H9 (cell line): ENCODE data around the gene C11orf21. TPM values are rescaled to one million over a fixed set of nuclear protein-coding genes. Genes with fewer than 3 reads are reported as not detected.
A peak's percentile ranks its signal among the peaks of the same experiment; 100 is the strongest.

Experiments
- DNase-seq: peaks from one replicate; pipeline ENCODE4 v3.0.0-alpha.2; 2017
- H2AFZ ChIP-seq: one replicate; pipeline ENCODE4 v1.6.1; 2013; ENCODE audit warnings: mild to moderate bottlenecking, low read length, control low read depth, moderate library complexity
- H2AK5ac ChIP-seq: 2 replicates; pipeline ENCODE4 v1.6.1; 2013; ENCODE audit warnings: low read length, control low read depth, mixed read lengths; ENCODE audit not compliant: insufficient read length
- H2BK120ac ChIP-seq: one replicate; pipeline ENCODE4 v1.6.1; 2013; ENCODE audit warnings: low read depth, mild to moderate bottlenecking, low read length, control low read depth, inconsistent platforms; ENCODE audit not compliant: poor library complexity, severe bottlenecking
- H2BK12ac ChIP-seq: 2 replicates; pipeline ENCODE4 v1.6.1; 2013; ENCODE audit warnings: low read length, control low read depth, mixed read lengths, low read depth; ENCODE audit not compliant: insufficient read length
- H2BK15ac ChIP-seq: 2 replicates; pipeline ENCODE4 v1.6.1; 2013; ENCODE audit warnings: low read depth, low read length, control low read depth
- H2BK20ac ChIP-seq: one replicate; pipeline ENCODE4 v1.6.1; 2013; ENCODE audit warnings: low read depth, mild to moderate bottlenecking, low read length, control low read depth, inconsistent platforms; ENCODE audit not compliant: poor library complexity, severe bottlenecking
- H2BK5ac ChIP-seq: 2 replicates; pipeline ENCODE4 v1.6.1; 2013; ENCODE audit warnings: low read length, control low read depth, mixed read lengths; ENCODE audit not compliant: insufficient read length
- H3K14ac ChIP-seq: 2 replicates; pipeline ENCODE4 v1.6.1; 2013; ENCODE audit warnings: low read length, control low read depth; ENCODE audit not compliant: insufficient read depth
- H3K18ac ChIP-seq: 2 replicates; pipeline ENCODE4 v1.6.1; 2013; ENCODE audit warnings: low read depth, mild to moderate bottlenecking, mixed read lengths, low read length, control low read depth; ENCODE audit not compliant: insufficient read length
- H3K23ac ChIP-seq: 2 replicates; pipeline ENCODE4 v1.6.1; 2013; ENCODE audit warnings: low read length, control low read depth, mixed read lengths, low read depth; ENCODE audit not compliant: insufficient read length
- H3K23me2 ChIP-seq: 2 replicates; pipeline ENCODE4 v1.6.1; 2013; ENCODE audit warnings: low read depth, mild to moderate bottlenecking, mixed read lengths, low read length, control low read depth; ENCODE audit not compliant: insufficient read length, poor library complexity, severe bottlenecking
- H3K27ac ChIP-seq: 2 replicates; pipeline ENCODE4 v1.5.1; 2013; ENCODE audit warnings: low read length, control low read depth, mixed read lengths, low read depth; ENCODE audit not compliant: insufficient read length
- H3K27me3 ChIP-seq: 2 replicates; pipeline ENCODE4 v1.6.1; 2013; ENCODE audit warnings: low read length, control low read depth, inconsistent platforms; ENCODE audit not compliant: insufficient read depth
- H3K4ac ChIP-seq: 2 replicates; pipeline ENCODE4 v1.6.1; 2013; ENCODE audit warnings: low read depth, mild to moderate bottlenecking, control low read depth, inconsistent platforms, low read length, moderate library complexity
- H3K4me1 ChIP-seq: 2 replicates; pipeline ENCODE4 v1.6.1; 2013; ENCODE audit warnings: low read length, control low read depth, inconsistent platforms; ENCODE audit not compliant: insufficient read depth
- H3K4me2 ChIP-seq: 2 replicates; pipeline ENCODE4 v1.6.1; 2013; ENCODE audit warnings: low read length, control low read depth, mixed read lengths; ENCODE audit not compliant: insufficient read length, insufficient read depth
- H3K56ac ChIP-seq: 2 replicates; pipeline ENCODE4 v1.6.1; 2013; ENCODE audit warnings: low read depth, mild to moderate bottlenecking, mixed read lengths, low read length, control low read depth; ENCODE audit not compliant: insufficient read length
- H3K79me1 ChIP-seq: 2 replicates; pipeline ENCODE4 v1.6.1; 2013; ENCODE audit warnings: low read depth, mild to moderate bottlenecking, moderate library complexity, low read length, control low read depth, inconsistent platforms; ENCODE audit not compliant: insufficient read depth, poor library complexity, severe bottlenecking
- H3K79me2 ChIP-seq: 2 replicates; pipeline ENCODE4 v1.6.1; 2013; ENCODE audit warnings: low read length, control low read depth, inconsistent platforms; ENCODE audit not compliant: insufficient read depth
- H3K9ac ChIP-seq: 2 replicates; pipeline ENCODE4 v1.6.1; 2013; ENCODE audit warnings: low read length, control low read depth, mixed read lengths; ENCODE audit not compliant: insufficient read length; ENCODE audit errors: extremely low read depth
- H3K9me3 ChIP-seq: one replicate; pipeline ENCODE4 v1.6.1; 2013; ENCODE audit warnings: low read depth, low read length, inconsistent platforms; ENCODE audit not compliant: control insufficient read depth
- H3T11ph ChIP-seq: one replicate; pipeline ENCODE4 v1.6.1; 2013; ENCODE audit warnings: mild to moderate bottlenecking, low read length, control low read depth, inconsistent platforms
- H4K20me1 ChIP-seq: one replicate; pipeline ENCODE4 v1.6.1; 2013; ENCODE audit not compliant: control insufficient read depth, insufficient read length, insufficient read depth
- H4K5ac ChIP-seq: 2 replicates; pipeline ENCODE4 v1.6.1; 2013; ENCODE audit warnings: low read depth, mild to moderate bottlenecking, mixed read lengths, low read length, control low read depth; ENCODE audit not compliant: insufficient read length
- H4K8ac ChIP-seq: replicated peaks from 2 replicates; pipeline ENCODE4 v1.6.1; 2013; ENCODE audit warnings: low read length, control low read depth, mixed read lengths, low read depth; ENCODE audit not compliant: insufficient read length
- H4K91ac ChIP-seq: 2 replicates; pipeline ENCODE4 v1.6.1; 2013; ENCODE audit warnings: low read depth, mild to moderate bottlenecking, moderate library complexity, mixed read lengths, low read length, control low read depth; ENCODE audit not compliant: insufficient read length
- H3K27ac Mint-ChIP-seq, 3 experiments: 2 replicates in 2 of 3; 3 replicates in 1 of 3; pipeline ENCODE4 v1.8.0; 2020 to 2021; ENCODE audit warnings: mixed read lengths in 3 of 3, mild to moderate bottlenecking in 1 of 3, moderate library complexity in 1 of 3
- H3K27me3 Mint-ChIP-seq: 2 replicates; pipeline ENCODE4 v1.8.0; 2021; ENCODE audit warnings: low read depth, mild to moderate bottlenecking, moderate library complexity, mixed read lengths
- H3K36me3 Mint-ChIP-seq, 3 experiments: 2 replicates in 2 of 3; 3 replicates in 1 of 3; pipeline ENCODE4 v1.8.0; 2020 to 2021; ENCODE audit warnings: low read depth in 3 of 3, mixed read lengths in 3 of 3; ENCODE audit not compliant: insufficient read depth in 1 of 3
- H3K4me1 Mint-ChIP-seq, 2 experiments: 2 replicates each; pipeline ENCODE4 v1.8.0; 2020; ENCODE audit warnings: mixed read lengths in 2 of 2
- H3K4me3 Mint-ChIP-seq, 2 experiments: 2 replicates in 1 of 2; 3 replicates in 1 of 2; pipeline ENCODE4 v1.8.0; 2020 to 2021; ENCODE audit warnings: mild to moderate bottlenecking in 2 of 2, mixed read lengths in 2 of 2, moderate library complexity in 1 of 2
- H3K9me3 Mint-ChIP-seq, 2 experiments: 2 replicates in 1 of 2; 3 replicates in 1 of 2; pipeline ENCODE4 v1.8.0; 2020; ENCODE audit warnings: mild to moderate bottlenecking in 2 of 2, mixed read lengths in 2 of 2, moderate library complexity in 1 of 2
- WGBS: extraction: QIAGEN DNeasy Blood & Tissue Kit; methylation state at CpG from one replicate; pipeline ENCODE4 v1.1.7; 2013; ENCODE audit warnings: missing lambda C conversion rate, low lambda C conversion rate, mixed read lengths; ENCODE audit not compliant: insufficient read length; ENCODE audit errors: extremely low coverage; 5-methylcytosine and 5-hydroxymethylcytosine counted together
- total RNA-seq: library from RNA; stranded (reverse); gene quantifications from 2 replicates; pipeline ENCODE4 v1.2.1, GENCODE V29; 2021
- TF ChIP-seq, protein P1 (sequence below): fragments of 200-600 bp; sonication (generic); conservative IDR thresholded peaks from 3 replicates; pipeline ENCODE4 v1.8.0; 2021; ENCODE audit warnings: antibody characterized with exemption, mild to moderate bottlenecking

C11orf21 gene
- total RNA-seq, 1 experiment from 2014 or later, result not detected

DNA sequence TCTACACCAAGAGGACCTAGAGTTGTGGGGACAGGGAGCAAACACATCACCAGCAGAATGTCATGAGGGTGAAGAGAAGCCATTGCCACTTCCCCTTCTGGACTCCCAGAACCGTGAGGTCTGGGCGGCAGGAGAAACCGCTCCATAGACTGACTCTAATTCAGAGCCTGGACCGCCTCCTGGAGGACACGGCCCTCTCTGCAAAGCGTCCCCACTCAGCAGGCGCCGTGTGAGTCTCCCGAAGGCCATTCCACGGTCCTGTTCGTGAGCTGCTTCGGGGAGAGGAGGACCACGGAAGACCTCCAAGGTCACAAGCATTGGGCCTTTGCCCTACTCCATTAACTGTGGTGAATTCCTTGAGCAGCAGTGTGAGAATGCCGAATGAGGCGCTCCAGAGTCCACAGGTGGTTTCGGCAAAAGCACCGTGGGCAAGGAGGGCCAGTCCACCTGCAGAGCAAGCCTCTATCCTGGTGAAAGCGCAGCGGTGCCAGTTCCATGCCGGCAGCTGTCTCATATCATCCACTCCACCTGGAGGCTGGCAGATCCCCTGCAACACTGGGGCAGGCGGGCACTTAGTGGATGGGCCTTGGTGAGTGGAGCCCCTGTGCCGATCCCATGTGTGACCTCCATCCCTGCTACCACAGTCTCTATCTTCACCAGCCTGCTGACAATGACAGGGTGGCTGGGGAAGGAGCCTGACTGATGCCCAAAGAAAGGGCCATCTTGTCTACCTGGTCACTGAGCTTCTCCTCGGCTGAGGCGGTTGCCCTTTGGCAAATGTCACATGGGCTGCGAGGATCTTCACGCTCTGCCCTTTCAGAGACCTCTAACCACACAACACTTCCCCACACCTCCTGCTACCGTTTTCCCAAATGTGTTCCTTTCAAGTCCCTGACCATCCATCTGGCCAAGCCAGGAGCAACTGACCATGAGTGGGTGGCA lies 7.5 kb downstream of the C11orf21 start:
- no peaks in the 10 kb centered on the region for H3K23me2 ChIP-seq
- Mint-ChIP-seq H3K4me1 (peaks cover 0 to 10% of the 10 kb centered on the region in 2 experiments; a peak in 3 of 4 replicates), H3K9me3 (no peaks in the 10 kb centered on the region; a peak in 2 of 5 replicates), H3K4me3 (no peak overlapping the region), H3K36me3 (no peaks in the 10 kb centered on the region), H3K27ac (no peak overlapping the region), H3K27me3 (peaks cover 62% of the 10 kb centered on the region)
- no peak overlapping the region for H4K5ac ChIP-seq
- no peaks in the 10 kb centered on the region; the same call in 1 of the 2 replicates for H3K27me3 ChIP-seq
- no peak overlapping the region; the same call in 1 of the 2 replicates for H3K14ac ChIP-seq
- no peak overlapping the region for H4K8ac ChIP-seq
- TF ChIP-seq, protein P1, sequence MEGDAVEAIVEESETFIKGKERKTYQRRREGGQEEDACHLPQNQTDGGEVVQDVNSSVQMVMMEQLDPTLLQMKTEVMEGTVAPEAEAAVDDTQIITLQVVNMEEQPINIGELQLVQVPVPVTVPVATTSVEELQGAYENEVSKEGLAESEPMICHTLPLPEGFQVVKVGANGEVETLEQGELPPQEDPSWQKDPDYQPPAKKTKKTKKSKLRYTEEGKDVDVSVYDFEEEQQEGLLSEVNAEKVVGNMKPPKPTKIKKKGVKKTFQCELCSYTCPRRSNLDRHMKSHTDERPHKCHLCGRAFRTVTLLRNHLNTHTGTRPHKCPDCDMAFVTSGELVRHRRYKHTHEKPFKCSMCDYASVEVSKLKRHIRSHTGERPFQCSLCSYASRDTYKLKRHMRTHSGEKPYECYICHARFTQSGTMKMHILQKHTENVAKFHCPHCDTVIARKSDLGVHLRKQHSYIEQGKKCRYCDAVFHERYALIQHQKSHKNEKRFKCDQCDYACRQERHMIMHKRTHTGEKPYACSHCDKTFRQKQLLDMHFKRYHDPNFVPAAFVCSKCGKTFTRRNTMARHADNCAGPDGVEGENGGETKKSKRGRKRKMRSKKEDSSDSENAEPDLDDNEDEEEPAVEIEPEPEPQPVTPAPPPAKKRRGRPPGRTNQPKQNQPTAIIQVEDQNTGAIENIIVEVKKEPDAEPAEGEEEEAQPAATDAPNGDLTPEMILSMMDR, result peak; percentile 43; the same call in 2 of the 3 replicates
- no peaks in the 10 kb centered on the region for H3K4me1 ChIP-seq
- no peaks in the 10 kb centered on the region for H3K79me2 ChIP-seq
- no CpG with 5 or more reads among the region's 27 CpGs for WGBS
- no peak overlapping the region for H3K9ac ChIP-seq
- no peak overlapping the region for H3K18ac ChIP-seq
- peak; percentile 45 for DNase-seq
- H3K56ac ChIP-seq, result no peak overlapping the region
- no peaks in the 10 kb centered on the region for H3K79me1 ChIP-seq
- H2BK15ac ChIP-seq, result no peak overlapping the region
- no peak overlapping the region for H3K4ac ChIP-seq
- H2BK12ac ChIP-seq, result no peak overlapping the region
- no peak overlapping the region for H2BK20ac ChIP-seq
- no peak overlapping the region for H2AK5ac ChIP-seq
- H2BK120ac ChIP-seq, result no peak overlapping the region
- no peak overlapping the region for H2AFZ ChIP-seq
- no peak overlapping the region for H2BK5ac ChIP-seq
- no peak overlapping the region for H3K27ac ChIP-seq
- H3T11ph ChIP-seq, result no peak overlapping the region
- H4K91ac ChIP-seq, result no peak overlapping the region
- no peaks in the 10 kb centered on the region for H4K20me1 ChIP-seq
- H3K9me3 ChIP-seq, result no peaks in the 10 kb centered on the region
- H3K23ac ChIP-seq, result no peak overlapping the region
- H3K4me2 ChIP-seq, result no peak overlapping the region
